Stimulated activated CD4-positive, alpha-beta T cell treated with anti-CD3 and anti-CD28 coated beads, TNF-alpha, amount 100 ng/mL, for 48 hours (primary cell): ENCODE measurements around the gene MAP3K20.
A peak's percentile ranks its signal among the peaks of the same experiment; 100 is the strongest.
"Not testable (repeated sequence)": the region's sequence is repeated elsewhere in the genome, so short reads cannot be mapped to it uniquely, and the experiment has no call there.

Experiments
- DNase-seq, 3 donors: peaks; one replicate each; pipeline ENCODE4 v3.0.0-alpha.2; 2020; ENCODE audit warnings: low read depth in 3 of 3

MAP3K20 gene

GRCh38 chr2:173124441-173124840 is 48.8 kb downstream of the MAP3K20 start:
- DNase-seq: no peak

DNA sequence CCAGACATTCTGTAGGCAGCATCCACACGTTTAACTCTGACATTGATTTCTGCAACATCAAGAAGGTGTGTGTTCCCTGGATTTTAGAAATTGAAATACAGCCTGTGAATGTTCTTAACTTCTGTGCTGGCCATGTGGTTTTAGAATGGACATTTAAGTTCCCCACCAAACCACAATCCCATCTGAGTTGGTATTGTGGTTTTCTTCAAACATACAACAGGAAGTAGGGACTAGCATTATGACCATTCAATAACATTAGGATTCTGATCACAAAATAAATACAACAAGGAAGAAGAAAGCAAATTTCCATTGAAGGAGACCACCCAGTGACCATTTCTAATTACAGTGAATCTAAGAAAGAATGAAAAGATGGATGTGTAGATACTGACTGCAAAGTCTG is 51.2 kb downstream of the MAP3K20 start:
- no peak for DNase-seq

- not testable (repeated sequence) for DNase-seq
Observed at GRCh38 chr2:173128132-173128531, 52.5 kb downstream of the MAP3K20 start.

GRCh38 chr2:173130496-173131465 is 55.1 kb downstream of the MAP3K20 start:
- no peak for DNase-seq

DNA sequence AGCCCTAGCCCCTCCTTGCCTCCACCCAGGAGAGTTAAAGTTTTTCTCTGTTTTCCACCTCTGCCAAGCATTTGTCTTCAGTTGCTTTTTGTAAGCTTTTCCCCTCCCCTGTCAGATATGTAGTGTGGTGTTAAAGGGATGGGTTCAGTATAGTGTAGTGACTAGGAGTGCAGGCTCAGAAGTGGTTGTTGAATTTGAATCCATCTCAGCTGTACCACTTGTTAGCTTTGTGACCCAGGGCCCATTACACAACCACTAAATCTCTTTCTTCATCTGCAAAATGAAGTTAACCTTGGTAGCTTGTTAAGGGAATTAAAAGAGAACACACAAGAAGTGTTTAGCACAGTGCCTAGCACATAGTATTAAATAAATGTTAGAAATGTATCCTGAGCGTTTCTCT is 56.9 kb downstream of the MAP3K20 start:
- no peak for DNase-seq

GRCh38 chr2:173134703-173135102 is 59.1 kb downstream of the MAP3K20 start:
- DNase-seq: no peak

- DNase-seq: no peak
Observed at GRCh38 chr2:173136067-173136466, 60.4 kb downstream of the MAP3K20 start.

DNA sequence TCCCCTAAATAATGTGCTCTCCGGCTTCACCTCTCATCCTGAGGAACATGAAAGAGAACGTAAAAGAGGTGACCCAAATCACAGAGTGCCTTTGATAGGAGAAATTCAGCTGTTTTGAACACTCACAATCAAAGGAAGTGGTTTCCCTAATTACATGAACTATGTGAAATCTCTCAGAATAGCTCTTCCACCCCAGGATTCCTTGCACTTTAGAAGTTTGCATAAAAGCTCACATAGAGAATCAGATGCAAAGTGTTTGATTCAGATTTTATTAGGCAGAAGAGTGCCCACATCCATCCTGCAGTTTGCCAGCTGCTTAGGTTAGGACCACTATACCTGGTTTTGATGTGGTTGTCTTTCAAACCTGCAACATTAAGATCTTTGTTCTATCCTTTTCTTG is 61.0 kb downstream of the MAP3K20 start:
- DNase-seq: no peak

- DNase-seq: no peak
Observed at GRCh38 chr2:173137610-173138009, 62.0 kb downstream of the MAP3K20 start.

- no peak for DNase-seq
Observed at GRCh38 chr2:173138962-173139361, 63.3 kb downstream of the MAP3K20 start.

GRCh38 chr2:173141666-173142065 is 66.0 kb downstream of the MAP3K20 start:
- no peak for DNase-seq

DNA sequence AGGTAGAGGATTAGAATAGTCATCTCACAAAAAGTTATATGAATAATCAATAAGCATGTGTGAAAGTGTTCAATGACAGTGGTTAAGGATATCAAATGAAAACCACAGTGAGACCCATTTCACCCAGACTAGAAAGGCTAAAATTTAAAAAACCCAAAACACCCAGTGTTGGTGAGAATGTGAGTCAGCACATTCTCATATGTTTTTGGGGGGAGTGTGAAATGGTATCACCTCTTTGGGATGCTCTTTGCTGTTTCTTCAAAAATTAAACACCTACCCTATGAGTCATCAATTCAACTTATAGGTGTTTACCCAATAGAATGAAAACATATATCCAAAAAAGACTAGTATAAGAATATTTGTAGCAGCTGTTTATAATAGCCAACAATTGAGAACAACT is 69.8 kb downstream of the MAP3K20 start:
- DNase-seq: no peak

DNA sequence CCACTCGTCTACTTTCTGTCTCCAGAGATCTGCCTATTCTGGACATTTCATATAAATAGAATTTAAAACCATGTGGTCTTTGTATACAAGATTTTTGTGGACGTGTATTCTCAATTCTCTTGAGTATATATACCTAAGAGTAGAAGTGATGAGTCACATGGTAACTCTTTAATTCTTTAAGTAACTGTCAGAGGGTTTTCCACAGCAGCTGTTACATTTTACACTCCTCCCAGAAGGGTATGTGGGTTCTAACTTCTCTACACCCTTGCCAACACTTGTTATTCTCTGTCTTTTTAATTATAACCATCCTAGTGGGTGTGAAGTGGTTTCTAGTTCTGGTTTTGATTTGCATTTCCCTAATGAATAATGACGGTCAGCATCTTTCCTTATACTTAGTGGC is 70.9 kb downstream of the MAP3K20 start:
- DNase-seq: no peak

DNA sequence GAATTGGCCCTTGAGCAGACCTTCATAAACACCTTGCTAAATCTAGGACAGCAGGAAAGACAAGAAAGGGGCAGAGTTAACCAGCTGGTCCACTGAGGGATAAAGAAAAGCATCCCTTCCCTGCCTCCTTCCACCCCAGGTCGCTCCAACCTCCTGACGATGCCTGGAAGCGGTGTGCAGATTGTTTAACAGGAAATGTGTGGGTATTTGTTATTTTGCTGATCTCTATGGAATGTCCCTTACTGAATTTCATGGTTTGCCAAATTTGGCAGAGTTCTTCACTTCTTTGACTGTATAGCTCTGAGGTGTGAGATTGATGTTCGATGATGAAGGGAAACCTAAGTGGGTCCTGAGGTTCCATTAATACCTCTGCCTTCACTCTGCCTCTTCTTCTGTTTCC is 72.9 kb downstream of the MAP3K20 start:
- DNase-seq: no peak

DNA sequence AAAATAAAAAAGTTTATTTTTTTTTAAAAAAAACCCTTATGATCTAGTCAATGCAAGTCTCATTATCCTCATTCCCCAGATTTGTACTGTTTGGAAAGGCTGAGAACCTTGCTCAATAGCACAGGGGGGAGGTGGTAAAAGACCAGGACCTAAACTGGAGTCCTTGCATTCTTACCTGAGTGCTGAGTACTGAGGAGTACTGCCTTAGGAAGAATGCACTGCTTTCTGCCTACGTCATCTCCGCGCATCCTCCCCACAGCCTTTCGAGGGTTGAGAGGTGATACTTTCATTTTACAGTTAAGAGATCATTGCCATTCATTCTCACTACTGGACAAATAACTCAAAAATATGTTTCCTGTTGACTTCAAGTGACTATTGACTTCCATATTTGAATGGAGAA is 73.8 kb downstream of the MAP3K20 start:
- DNase-seq: peak in 2 of 3 donors; percentile 18 to 34

DNA sequence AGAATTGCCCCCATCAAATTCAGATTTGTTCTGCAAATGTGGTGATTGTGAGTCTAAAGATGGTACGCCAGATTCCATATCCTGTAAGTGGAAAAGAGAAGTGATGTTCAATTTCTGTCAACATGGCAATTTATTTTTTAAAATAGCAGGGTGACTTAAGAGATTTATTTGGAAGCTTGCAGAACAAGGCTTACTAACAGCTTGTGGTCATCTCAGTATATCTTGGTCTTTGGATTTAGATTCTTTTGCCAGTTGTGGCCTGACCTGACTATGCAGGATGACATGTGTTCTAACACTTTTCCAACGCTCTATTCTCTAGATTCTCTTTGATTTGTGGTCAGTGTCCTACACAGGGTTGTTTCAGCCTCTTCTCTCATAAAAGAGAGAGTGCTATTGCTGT is 74.4 kb downstream of the MAP3K20 start:
- no peak for DNase-seq

GRCh38 chr2:173150963-173151362 is 75.3 kb downstream of the MAP3K20 start:
- DNase-seq: no peak

- DNase-seq: no peak
Observed at GRCh38 chr2:173151671-173152401, 76.2 kb downstream of the MAP3K20 start.

DNA sequence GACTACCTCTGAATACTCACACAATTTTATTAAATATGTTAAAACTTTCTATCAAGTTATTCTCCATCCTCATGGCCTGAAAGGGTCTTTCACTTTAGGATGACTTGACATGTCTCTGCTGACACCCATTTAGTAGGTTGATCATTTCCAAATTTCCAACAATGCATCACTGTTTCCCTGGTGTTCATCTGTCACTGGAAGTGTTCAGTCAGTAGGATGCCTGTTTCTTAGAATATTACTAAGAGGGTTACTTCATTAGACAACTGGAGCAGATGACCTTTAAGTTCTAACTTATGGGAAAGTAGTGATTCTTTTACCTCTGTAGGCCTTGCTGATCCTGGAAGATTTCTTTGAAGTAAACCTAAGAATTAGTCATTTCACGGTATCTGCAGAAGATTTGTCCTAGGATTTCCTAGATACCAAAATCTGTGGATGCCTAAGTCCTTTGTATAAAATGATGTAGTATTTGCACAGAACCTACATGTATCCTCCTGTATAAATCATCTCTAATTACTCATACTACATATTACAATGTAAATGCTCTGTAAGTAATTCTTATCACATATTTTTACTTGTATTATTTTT is 77.7 kb downstream of the MAP3K20 start:
- no peak for DNase-seq

DNA sequence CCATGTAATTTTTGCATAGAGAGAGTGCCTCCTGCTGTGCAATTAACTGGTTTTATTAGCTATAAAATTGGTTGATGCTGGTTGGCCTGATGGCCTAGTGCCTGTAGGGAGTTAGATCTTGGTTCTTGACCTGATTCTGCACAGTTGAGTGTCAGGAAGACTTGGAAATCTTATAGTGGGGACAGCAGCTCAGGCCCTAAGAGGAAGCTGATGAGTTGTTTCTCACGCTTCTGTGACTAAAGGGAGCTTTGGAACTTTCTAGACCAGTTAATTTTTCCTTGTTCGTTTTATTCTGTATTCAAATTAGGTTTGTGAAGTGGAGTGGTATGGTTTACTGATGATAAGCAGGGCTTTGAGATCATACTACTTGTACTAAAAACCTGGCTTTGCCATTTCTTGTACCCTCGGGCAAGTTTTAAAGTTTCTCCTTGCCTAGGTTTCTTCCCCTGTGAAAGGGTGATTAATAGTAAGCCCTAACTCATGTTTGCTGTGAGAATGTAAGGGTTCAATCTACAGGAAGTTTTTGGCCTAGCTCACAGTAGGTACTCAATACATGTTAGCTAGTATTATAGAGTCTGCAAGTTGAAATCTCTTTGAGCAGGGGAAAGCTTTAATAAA is 82.1 kb downstream of the MAP3K20 start:
- no peak for DNase-seq

DNA sequence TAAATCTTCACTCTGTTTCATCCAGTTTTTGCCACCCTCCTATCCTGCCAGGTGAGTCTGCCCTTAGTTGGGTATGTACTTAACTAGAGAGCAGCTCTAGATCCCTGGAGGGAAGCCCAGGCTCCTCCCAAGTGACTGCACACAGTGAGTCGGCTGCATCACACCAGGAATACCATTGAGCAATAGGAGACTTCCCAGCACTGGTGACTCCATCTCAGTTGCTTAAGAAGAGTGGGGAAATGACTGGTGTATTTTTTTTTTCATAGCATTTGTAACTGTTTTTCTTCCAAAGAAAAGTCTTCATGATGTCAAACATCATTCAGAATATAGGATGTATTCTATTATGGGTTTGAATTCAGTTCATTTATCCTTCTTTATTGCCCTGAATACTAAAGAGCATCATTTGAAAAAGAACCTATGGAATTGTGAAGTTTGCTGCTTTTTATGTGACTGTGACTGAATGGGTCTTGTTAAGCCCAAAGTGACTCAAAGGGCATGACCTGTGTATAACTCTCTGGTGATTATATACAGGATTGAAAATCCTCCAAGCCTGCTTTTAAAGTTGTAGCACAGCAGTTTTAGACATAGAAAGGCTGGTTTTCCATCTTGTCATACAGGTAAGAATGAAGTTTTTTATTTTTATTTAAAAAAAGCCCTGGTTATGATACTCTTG is 84.3 kb downstream of the MAP3K20 start:
- no peak for DNase-seq

- no peak for DNase-seq
Observed at GRCh38 chr2:173160618-173161017, 85.0 kb downstream of the MAP3K20 start.
